NCI-H128 (cell line): Measurements from ENCODE around the gene PASK.
"Not testable (repeated sequence)": the region's sequence is repeated elsewhere in the genome, so short reads cannot be mapped to it uniquely, and the experiment has no call there.

Experiments
- DNase-seq: peaks from one replicate; lab custom pipeline; 2025; ENCODE audit not compliant: unreplicated experiment; lab: John Stamatoyannopoulos, UW

PASK gene

GRCh38 chr2:241107031-241107783 is 42.1 kb downstream of the PASK start:
- no peak for DNase-seq

DNA sequence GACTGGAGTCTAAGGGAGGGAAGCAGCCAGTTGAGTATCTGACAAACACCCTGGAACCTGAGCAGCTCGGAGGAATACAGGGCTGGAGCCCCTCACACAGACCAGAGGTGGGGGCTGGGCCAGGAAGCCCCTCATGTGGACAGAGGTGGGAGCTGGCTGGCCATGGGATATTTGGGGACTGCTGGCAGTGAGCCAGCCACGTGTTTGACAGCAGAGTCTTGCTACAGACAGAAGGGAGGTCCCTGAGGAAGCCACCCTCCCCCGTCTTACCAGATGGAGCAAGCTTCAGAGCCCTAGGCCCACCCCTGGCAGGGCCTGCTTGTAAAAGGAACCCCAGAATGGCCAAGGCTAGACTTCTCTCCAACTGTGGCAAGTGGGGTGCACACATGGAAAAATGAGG is 43.6 kb downstream of the PASK start:
- no peak for DNase-seq

- DNase-seq = not testable (repeated sequence)
Measured at GRCh38 chr2:241104611-241105010, 44.7 kb downstream of the PASK start.

DNA sequence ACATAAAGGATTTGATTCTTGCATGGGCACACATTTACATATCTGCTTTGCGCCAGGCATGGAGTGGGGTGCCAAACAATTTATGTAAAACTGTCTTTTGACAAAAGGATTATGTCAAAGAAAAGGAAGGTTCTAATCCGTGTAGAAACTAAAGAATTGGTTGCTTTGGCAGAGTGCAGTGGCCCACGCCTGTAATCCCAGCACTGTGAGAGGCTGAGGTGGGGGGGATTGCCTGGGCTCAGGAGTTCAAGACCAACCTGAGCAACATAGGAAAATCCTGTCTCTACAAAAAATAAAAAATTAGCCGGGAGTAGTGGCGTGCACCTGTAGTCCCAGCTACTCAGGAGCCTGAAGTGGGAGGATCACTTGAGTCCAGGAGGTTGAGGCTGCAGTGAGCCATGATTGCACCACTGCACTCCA is 46.1 kb downstream of the PASK start:
- DNase-seq = no peak

DNA sequence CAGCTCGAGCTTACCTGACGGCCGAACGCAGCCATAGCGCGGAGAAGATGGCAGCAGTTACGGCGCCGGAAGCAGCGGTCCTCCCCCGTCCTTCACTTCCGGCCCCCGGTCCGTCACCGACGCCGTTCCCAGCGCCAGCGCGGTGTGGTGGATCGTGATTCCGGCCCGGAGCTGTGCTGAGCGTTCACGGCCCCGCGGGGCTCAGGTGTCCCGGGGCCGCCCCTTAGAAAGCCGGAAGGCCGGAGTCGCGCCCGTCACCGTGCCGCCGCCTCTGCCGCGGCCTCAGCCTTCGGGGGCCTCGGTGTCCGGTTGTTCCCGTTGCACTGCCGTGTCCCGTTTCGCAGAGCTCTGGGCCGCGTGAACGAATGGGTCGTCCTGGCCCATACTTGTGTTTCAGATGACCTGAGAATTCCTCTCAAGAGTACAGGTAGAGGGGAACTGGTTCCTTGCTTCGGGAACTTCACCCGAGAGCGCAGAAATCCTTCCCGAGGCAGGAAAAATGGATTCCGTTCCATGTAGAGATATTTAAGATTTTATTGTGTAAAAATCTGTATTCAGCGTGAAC is 47.0 kb downstream of the PASK start, which contains the start of gene MTERF4:
Gene MTERF4 (minus strand): TSS at position 49 of the 565 bp plus-strand sequence. CDS start 14 bp downstream, at position 35.
- peak; percentile 14 for DNase-seq

- no peak for DNase-seq
Measured at GRCh38 chr2:241099246-241099645, 50.0 kb downstream of the PASK start.

DNA sequence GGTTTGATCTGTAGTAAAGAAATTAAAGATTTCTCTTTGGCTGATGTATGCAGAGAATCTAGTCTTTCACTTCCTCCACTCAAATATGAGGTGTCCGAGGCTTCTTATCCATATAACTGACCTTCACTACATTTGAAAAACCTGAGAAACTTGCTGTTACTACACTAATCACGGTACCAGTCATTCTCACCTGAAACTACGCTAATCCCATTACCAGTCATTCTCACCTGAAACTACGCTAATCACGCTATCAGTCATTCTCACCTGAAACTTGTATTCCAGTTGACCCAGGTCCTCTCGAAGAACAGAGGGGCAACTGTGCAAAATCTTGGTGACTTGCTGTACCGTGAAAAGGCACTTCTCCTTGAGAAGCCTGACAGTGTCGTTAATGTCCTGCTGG is 52.3 kb downstream of the PASK start:
- no peak for DNase-seq

DNA sequence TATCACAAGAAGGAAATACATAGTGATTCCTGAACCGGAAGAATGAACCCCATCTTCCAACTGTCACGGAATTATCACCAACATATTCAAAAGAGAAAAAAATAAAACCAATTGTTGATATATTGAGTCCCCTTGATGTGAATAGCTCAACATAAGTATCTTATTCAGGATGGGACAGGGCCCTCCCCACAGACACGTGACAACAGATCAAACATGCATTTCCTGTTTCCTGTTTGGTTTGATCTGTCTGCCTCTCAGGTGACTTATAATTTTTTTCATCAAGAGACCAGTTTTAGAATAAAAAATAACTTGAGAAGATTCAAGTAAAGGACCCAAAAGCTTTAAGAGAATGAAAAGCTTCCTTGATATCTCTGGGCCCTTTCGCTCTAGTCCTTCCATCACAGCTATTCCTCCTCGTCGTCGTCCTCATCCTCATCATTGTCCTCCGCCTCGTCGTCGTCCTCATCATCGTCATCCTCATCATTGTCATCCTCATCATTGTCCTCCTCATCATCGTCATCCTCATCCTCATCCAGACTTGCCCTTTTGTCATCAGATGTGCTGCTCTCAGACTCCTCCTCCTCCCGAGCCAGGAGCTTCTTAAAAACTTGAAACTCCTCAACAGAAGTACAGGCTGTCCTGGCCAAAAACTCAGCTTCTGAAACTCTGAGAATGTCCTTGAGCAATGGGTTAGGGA is 53.5 kb downstream of the PASK start:
- no peak for DNase-seq

DNA sequence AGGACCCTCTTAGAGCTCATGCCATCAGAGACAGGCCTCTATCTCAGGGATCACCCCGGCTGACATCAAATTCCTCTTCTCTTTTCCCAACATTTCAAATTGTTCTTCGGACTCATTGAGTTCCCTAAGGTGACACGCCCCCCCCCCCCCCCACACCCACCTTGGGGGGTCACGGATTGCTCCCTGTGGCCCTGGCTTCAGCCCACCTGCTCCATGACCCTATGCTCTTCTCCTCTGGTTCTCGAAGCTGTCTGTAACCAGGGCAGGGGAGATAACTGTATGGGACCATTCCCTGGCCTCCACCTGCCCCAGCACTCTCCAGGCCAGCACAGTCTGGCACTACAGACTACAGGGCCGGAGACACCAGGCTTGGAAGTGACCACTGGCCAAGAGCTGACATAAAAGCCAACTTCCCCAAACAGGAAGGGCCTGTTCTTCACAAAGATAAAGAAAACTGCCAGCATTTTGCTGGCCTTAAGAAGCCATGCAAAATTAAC is 54.3 kb downstream of the PASK start:
- DNase-seq = no peak

DNA sequence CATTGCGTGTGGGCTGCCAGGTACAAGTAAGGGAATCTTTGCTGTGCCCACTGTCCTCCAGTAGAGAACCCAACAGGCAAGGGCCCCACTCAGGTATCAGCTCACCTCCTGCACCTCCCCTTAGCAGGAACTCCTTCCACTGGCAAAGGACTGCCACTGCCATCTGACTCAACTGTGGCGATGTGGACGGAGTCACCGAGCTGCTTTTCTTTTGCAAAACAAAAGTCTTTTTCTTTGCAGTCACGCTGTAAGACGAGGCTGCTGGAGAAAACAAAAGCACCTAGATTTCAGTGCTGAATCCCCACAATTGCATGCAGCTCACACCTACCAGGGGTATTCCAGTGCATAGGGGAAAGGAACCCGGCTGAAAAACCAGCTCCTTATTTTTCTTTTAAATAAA is 55.1 kb downstream of the PASK start:
- no peak for DNase-seq

GRCh38 chr2:241093133-241093781 is 56.0 kb downstream of the PASK start:
- not testable (repeated sequence) for DNase-seq

- DNase-seq = no peak
Measured at GRCh38 chr2:241092677-241093076, 56.6 kb downstream of the PASK start.

GRCh38 chr2:241091734-241092445 is 57.4 kb downstream of the PASK start:
- no peak for DNase-seq

- no peak for DNase-seq
Measured at GRCh38 chr2:241091201-241091600, 58.1 kb downstream of the PASK start.

- DNase-seq = no peak
Measured at GRCh38 chr2:241088791-241089732, 60.2 kb downstream of the PASK start.

- DNase-seq = no peak
Measured at GRCh38 chr2:241088376-241088775, 60.9 kb downstream of the PASK start.

DNA sequence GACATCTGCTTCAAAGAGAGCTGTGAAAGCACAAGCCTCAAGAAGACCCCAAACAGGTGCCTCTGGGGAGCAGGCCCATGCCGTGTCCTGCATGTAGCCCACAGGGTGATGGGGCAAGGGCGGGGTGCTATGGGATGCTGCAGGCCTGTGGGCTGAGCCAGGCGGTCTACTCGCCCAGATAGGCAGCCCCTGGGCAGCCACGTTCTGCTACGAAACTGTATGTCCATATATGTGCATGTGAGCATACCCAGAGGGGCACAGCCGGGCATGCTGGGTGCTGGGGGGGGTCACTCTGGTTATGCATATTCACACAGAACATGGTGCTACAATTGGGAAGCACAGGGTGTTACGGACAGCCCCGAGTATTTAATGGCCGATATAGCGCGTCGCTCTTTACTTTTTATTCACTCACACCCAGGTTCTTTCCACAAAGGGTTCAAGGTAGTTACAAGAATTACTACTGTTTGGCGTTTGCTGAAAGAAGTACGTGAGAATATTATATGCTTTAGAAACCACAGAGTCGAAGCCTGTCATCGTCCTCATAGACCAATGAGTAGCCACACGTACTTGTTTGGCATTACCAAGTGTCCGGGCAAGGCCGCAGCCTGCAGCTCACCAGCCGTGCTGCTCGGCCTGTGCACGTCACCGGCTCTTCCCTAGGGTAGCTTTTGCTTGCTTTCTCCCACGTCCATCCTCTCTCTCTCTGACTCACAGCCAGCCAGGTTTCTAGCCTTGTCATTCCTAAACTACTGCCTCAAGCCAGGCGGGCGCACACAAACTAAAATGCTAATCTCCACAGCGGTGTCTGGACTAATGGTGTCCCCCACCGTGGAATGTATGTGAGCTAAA is 61.6 kb downstream of the PASK start:
- no peak for DNase-seq

DNA sequence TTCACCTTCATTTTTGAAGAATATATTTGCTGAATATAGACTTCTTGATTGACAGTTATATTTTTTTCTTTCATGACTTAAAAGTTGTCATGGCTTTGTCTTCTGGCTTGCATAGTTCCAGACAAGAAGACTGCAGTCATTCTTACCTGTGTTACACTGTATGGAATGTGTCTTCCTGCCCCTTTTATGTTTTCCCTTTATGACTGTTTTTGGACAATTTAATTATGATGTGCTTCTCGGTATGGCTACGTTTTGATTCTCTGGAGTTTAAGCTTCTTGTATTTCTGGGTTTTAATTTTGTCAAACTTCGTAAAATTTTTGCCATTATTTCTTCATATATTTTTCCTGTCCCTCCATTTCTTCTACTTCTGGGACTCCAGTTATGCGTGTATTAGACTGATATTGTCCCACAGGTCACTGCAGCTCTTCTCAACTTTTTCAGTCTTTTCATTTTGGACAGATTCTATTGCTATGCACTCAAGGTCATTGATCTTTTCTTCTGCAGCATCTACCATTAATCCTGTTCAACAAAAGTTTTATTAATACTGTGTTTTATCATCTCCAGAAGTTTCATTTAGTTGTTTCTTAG is 64.3 kb downstream of the PASK start:
- no peak for DNase-seq

DNA sequence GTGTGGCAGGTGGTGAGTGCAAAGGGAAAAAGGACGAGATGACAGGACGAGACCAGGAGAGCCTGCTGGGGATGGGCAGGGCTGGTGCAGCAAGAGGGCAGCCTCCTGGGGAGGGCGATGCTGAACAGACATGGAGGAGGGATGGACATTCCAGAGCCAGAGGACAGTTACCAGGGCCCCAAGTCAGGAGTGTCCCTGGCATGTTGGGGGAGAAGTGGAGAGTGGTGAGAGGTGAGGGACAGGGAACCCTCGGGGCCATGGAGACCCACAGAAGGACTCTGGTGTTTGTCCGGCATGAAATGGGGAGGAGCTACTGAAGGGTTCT is 66.2 kb downstream of the PASK start:
- DNase-seq = no peak
